ENCODE data around the gene OVOL1.

The OVOL1 gene

DNA sequence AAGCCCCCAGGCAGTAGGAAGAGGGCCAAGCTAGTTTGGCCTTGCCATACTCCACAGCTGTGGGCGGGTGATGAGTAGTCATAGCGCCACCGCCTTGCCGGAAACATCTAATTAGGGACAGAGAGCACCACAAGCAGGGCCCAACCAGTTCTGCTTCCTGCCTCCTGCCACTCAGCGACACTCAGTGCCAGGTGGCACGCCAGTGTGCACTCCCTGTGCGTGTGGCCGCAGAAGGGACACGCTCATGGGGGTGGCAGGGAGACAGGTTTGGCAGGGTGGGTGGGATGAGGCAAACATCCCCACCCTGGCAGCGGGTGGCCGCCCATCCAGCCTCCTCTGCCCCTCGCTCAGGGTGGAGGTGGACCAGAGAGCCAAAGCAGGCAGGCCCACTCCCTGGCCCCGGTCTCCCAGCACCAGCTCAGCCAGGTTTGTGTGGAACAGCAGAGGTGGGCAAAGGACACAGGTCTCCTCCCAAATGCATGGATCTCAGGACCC is 4.9 kb downstream of the OVOL1 start:
- Histone ChIP-seq H3K9me3 (ENCODE audit: control insufficient read depth, insufficient read depth, low read length) (no peaks in the 10 kb centered on the region), H3K4me1 (ENCODE audit: control insufficient read depth, insufficient read depth, low read length) (peaks cover 17% of the 10 kb centered on the region), H3K4me3 (ENCODE audit: low read length) (no peak overlapping the region), H3K27me3 (ENCODE audit: control insufficient read depth, insufficient read depth, low read length) (peaks cover 1% of the 10 kb centered on the region; the same call in 1 of the 2 replicates), H3K27ac (ENCODE audit: low read length) (no peak overlapping the region), H3K36me3 (ENCODE audit: control insufficient read depth, insufficient read depth, low read length) (peaks cover 7% of the 10 kb centered on the region)
- DNase-seq (ENCODE audit: low read depth, low spot score): no peak
- no CpG with 5 or more reads among the region's 13 CpGs for WGBS (ENCODE audit: insufficient coverage, insufficient read length)

DNA sequence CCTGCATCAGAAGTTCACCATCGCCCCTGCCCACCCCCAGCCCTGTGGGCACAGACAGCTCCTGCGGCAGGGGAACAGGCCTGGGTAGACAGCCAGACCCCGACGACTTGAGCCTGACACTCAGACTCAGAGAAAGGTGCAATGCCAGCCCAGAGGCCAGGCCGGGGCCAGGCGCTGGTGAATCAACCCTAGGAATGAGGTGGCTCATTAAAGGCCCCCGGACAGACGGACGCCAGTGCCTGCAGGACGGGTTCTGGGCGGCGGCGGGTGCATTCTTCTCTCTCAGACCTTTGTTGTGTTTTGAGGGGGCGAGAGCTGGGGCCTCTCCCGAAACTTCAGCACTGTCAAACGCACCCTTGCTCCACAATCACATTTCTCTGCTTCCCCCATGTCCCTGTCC is 5.6 kb downstream of the OVOL1 start:
- no peak for DNase-seq (ENCODE audit: low read depth, low spot score)
- H3K36me3 ChIP-seq (ENCODE audit: control insufficient read depth, insufficient read depth, low read length): peaks cover 7% of the 10 kb centered on the region
- no peaks in the 10 kb centered on the region for H3K9me3 ChIP-seq (ENCODE audit: control insufficient read depth, insufficient read depth, low read length)
- no peak overlapping the region for H3K4me3 ChIP-seq (ENCODE audit: low read length)
- H3K27me3 ChIP-seq (ENCODE audit: control insufficient read depth, insufficient read depth, low read length): no peaks in the 10 kb centered on the region
- peaks cover 17% of the 10 kb centered on the region for H3K4me1 ChIP-seq (ENCODE audit: control insufficient read depth, insufficient read depth, low read length)
- no CpG with 5 or more reads among the region's 16 CpGs for WGBS (ENCODE audit: insufficient coverage, insufficient read length)
- H3K27ac ChIP-seq (ENCODE audit: low read length): no peak overlapping the region

DNA sequence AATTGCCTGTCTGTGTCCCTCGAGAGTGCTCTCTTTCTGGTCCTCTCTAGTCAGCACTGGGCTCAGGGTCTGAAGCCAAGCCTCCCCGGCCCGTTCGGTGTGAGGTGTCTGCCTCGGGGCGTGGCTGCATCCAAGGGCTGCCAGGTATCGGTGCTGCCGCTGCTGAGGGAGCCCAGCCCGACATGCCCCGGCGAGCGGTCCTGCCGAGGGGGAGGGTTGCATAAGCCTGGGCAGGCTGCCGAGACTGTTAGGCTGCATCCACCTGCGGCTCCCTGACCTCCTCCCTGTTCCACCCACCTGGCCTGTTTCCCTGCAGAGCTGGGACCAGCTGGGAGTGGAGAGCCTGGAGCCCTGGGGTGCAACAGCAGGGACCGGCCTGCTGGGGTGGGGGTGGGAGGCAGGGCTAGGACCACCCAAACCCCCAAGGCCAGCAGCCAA is 6.3 kb downstream of the OVOL1 start:
- H3K27ac ChIP-seq (ENCODE audit: low read length): no peak overlapping the region
- WGBS (ENCODE audit: insufficient coverage, insufficient read length): no CpG with 5 or more reads among the region's 16 CpGs
- no peak overlapping the region for H3K4me3 ChIP-seq (ENCODE audit: low read length)
- no peak for DNase-seq (ENCODE audit: low read depth, low spot score)
- no peaks in the 10 kb centered on the region for H3K9me3 ChIP-seq (ENCODE audit: control insufficient read depth, insufficient read depth, low read length)
- peaks cover 7% of the 10 kb centered on the region for H3K36me3 ChIP-seq (ENCODE audit: control insufficient read depth, insufficient read depth, low read length)
- no peaks in the 10 kb centered on the region for H3K27me3 ChIP-seq (ENCODE audit: control insufficient read depth, insufficient read depth, low read length)
- peaks cover 17% of the 10 kb centered on the region for H3K4me1 ChIP-seq (ENCODE audit: control insufficient read depth, insufficient read depth, low read length)

DNA sequence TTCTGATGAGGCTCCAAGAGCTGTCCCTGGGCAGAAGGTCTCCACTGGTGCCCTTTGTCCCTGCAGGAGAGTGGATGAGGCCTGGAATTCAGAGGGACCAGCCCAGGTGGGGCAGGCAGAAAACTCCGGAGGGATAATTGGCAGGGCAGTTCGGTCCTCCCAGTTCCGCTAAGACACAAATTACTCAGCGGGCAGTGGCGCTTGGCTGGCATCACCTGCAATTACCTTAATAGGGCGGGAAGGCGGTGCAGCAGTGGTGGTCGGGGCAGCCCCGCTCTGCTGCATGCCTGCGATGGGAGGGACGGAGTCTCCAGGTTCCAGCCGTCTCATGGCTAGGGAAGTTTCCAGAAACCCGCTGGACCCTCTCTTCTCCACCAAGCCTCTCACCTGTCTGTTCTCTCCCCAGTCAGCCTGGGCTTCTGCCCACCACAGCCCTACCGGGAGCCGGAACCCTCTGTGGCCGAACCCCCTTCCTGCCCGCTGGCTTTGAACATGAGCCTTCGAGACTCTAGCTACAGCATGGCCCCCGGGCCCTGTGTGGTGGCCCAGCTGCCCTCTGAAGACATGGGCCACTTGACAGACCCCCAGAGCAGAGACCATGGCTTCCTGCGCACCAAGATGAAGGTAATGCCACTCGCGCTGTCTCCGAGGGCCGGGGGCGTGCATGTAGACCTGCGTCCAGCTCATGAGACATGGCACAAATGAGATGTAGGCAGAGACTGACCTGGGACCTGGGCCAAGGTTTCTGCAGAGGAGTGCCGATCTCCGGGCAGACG is 7.0 kb downstream of the OVOL1 start:
- Histone ChIP-seq H3K4me1 (ENCODE audit: control insufficient read depth, insufficient read depth, low read length) (peaks cover 15% of the 10 kb centered on the region), H3K27me3 (ENCODE audit: control insufficient read depth, insufficient read depth, low read length) (no peaks in the 10 kb centered on the region), H3K9me3 (ENCODE audit: control insufficient read depth, insufficient read depth, low read length) (no peaks in the 10 kb centered on the region), H3K36me3 (ENCODE audit: control insufficient read depth, insufficient read depth, low read length) (peaks cover 7% of the 10 kb centered on the region), H3K4me3 (ENCODE audit: low read length) (no peak overlapping the region), H3K27ac (ENCODE audit: low read length) (no peak overlapping the region)
- no CpG with 5 or more reads among the region's 29 CpGs for WGBS (ENCODE audit: insufficient coverage, insufficient read length)
- DNase-seq (ENCODE audit: low read depth, low spot score): no peak

DNA sequence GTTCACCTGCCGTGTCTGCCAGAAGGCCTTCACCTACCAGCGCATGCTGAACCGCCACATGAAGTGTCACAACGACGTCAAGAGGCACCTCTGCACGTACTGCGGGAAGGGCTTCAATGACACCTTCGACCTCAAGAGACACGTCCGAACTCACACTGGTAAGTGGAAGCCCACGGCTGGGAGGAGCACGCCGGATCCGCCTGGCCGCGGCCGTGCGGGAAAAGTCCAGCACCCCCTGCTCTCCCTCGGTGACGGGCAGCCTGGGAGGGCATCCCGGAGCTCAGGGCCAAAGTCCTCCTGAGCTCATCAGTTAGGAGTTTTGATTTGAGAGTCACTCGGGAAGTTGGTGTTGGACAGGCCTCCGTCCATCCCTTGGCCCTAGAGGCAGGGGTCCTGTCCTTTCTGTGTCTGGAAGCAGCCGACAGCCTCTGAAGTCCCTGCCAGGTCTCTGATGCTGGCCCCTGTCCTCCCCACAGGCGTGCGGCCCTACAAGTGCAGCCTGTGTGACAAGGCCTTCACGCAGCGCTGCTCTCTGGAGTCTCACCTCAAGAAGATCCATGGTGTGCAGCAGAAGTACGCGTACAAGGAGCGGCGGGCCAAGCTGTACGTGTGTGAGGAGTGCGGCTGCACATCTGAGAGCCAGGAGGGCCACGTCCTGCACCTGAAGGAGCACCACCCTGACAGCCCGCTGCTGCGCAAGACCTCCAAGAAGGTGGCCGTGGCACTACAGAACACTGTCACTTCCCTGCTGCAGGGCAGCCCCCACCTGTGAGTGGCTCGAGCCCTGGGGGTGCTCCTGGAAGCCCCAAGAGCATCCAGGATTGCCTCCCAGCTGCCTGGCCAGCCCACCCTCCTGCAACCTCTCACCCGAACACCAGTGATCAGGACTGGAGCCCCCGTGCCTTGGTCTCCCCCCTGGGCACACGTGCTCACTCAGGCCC is 8.0 kb downstream of the OVOL1 start:
- Histone ChIP-seq H3K27ac (ENCODE audit: low read length) (no peak overlapping the region), H3K4me1 (ENCODE audit: control insufficient read depth, insufficient read depth, low read length) (peaks cover 10% of the 10 kb centered on the region), H3K4me3 (ENCODE audit: low read length) (no peak overlapping the region), H3K27me3 (ENCODE audit: control insufficient read depth, insufficient read depth, low read length) (no peaks in the 10 kb centered on the region), H3K9me3 (ENCODE audit: control insufficient read depth, insufficient read depth, low read length) (no peaks in the 10 kb centered on the region), H3K36me3 (ENCODE audit: control insufficient read depth, insufficient read depth, low read length) (peaks cover 7% of the 10 kb centered on the region)
- DNase-seq (ENCODE audit: low read depth, low spot score): no peak
- no CpG with 5 or more reads among the region's 42 CpGs for WGBS (ENCODE audit: insufficient coverage, insufficient read length)

DNA sequence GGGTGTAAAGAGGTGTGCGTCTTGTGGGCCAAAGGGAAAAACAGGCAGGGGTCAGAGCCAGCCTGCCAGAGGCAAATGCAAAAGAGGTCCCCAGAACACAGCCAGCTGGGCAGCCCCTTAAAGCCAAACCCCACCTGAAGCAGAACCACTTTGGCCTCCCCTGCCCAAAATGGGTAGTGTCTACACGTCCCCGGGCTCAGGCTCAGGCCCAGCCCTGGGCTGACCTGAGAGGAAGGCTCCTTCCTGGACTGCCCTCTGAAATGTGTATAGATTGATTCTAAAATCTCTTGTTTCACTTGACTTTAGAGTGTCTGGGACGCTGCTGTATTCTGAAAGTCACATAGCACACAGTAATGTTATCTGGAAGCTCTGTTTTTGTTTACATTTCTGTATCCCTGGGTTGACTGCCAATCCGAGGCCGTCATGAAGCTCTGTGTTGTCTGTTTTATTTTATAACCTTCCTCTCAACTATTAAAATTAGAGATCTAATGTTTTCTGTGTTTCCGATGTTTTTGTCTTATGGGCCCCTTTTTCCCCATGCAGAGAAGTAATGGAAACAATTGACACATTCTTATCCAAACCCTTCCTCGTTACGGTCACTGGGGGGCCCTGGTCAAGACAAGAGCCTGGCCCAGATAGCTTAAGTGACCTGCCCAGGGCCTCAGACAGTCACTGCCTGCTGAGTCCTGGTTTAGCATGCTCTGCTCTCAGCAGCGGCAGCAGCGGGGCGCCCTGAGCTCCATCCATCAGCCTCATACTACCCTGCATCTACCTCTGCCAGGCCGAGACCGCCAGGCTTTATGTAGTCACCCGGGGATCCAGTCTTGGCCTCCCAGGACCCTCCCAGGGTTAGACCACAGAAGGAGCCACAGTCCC is 10.1 kb downstream of the OVOL1 start:
- H3K9me3 ChIP-seq (ENCODE audit: control insufficient read depth, insufficient read depth, low read length): no peaks in the 10 kb centered on the region
- peaks cover 7% of the 10 kb centered on the region for H3K4me1 ChIP-seq (ENCODE audit: control insufficient read depth, insufficient read depth, low read length)
- H3K27me3 ChIP-seq (ENCODE audit: control insufficient read depth, insufficient read depth, low read length): no peaks in the 10 kb centered on the region
- no peak overlapping the region for H3K27ac ChIP-seq (ENCODE audit: low read length)
- no CpG with 5 or more reads among the region's 15 CpGs for WGBS (ENCODE audit: insufficient coverage, insufficient read length)
- no peak for DNase-seq (ENCODE audit: low read depth, low spot score)
- peaks cover 7% of the 10 kb centered on the region; the same call in 1 of the 2 replicates for H3K36me3 ChIP-seq (ENCODE audit: control insufficient read depth, insufficient read depth, low read length)
- H3K4me3 ChIP-seq (ENCODE audit: low read length): no peak overlapping the region

DNA sequence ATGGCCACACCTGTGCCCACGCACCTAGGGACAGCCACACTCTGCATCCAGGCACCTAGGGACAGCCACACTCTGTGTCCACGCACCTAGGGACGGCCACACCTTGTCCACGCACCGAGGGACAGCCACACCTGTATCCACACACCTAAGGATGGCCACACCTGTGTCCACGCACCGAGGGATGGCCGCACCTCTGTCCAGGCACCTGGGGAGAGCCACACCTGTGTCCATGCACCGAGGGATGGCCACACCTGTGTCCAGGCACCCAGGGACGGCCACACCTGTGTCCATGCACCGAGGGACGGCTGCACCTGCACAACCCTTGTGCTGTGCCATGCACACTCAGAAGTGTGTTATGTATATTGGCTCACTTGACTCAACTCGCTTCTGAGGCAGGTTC is 10.8 kb downstream of the OVOL1 start:
- Histone ChIP-seq H3K4me1 (ENCODE audit: control insufficient read depth, insufficient read depth, low read length) (peaks cover 7% of the 10 kb centered on the region), H3K27ac (ENCODE audit: low read length) (no peak overlapping the region), H3K4me3 (ENCODE audit: low read length) (no peak overlapping the region), H3K36me3 (ENCODE audit: control insufficient read depth, insufficient read depth, low read length) (peaks cover 7% of the 10 kb centered on the region; the same call in 1 of the 2 replicates), H3K27me3 (ENCODE audit: control insufficient read depth, insufficient read depth, low read length) (no peaks in the 10 kb centered on the region), H3K9me3 (ENCODE audit: control insufficient read depth, insufficient read depth, low read length) (no peaks in the 10 kb centered on the region)
- WGBS (ENCODE audit: insufficient coverage, insufficient read length): no CpG with 5 or more reads among the region's 13 CpGs
- DNase-seq (ENCODE audit: low read depth, low spot score): no peak

DNA sequence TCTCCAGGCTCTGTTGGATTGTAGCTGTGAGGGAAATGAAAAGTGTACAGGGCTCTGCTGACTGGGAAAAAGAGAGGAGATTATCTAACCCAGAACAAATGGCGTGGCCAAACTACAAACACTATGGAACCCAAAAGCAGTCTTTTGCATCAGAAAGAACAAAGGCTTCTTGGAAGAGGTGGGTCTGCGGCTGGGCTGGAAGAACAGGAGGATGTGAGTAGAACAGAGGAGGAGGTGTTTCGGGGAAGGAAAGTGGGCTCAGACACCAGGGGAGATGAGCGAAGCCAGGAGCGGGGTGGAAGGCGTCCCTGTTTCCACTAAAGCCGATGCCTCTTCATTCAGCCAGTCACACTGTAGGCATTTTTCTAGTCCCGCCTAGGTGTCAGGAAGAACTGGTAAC is 12.0 kb downstream of the OVOL1 start:
- no peaks in the 10 kb centered on the region for H3K27me3 ChIP-seq (ENCODE audit: control insufficient read depth, insufficient read depth, low read length)
- WGBS (ENCODE audit: insufficient coverage, insufficient read length): no CpG with 5 or more reads among the region's 8 CpGs
- H3K27ac ChIP-seq (ENCODE audit: low read length): no peak overlapping the region
- H3K4me1 ChIP-seq (ENCODE audit: control insufficient read depth, insufficient read depth, low read length): peaks cover 8% of the 10 kb centered on the region
- peaks cover 7% of the 10 kb centered on the region; the same call in 1 of the 2 replicates for H3K36me3 ChIP-seq (ENCODE audit: control insufficient read depth, insufficient read depth, low read length)
- H3K9me3 ChIP-seq (ENCODE audit: control insufficient read depth, insufficient read depth, low read length): no peaks in the 10 kb centered on the region
- H3K4me3 ChIP-seq (ENCODE audit: low read length): no peak overlapping the region
- no peak for DNase-seq (ENCODE audit: low read depth, low spot score)

DNA sequence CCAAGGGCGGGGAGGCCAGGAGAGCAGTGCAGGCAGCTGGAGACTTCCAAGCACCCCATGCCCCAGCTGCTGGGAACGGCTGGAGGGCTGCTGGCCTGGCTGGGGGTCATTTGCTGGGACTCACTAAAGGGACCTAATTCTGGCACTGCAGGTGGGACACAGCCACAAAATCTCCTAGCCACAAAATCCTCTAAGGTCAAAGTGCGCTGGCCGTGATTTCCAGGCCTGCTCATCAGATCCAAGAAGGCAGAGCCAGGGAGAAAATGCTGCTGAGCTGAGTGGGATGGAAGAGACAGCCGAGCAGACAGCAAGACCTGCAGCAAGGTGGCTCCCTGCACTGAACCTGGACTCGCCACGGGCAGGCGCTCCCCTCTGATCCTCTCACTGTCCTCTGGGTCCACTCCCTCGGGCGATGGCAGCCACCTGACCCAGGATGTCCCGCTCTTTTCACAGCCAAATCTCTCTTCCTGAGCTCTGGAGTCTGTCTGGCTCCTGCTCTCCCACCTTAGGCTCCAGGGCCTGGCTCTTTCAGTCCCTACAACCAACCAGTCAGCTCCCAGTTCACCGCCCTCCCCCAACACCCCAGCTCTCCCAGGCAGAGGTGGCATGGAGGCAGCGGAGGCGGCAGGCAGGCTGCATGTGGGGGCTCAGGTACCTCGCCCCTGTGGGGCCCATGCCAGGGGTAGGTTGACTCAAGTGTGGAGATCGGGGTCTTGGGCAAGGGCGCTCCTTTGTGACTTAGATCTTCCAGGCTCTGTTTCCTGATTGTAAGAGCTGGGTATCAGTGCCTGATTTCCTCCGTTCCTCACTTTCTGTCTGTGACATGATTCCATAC is 14.5 kb downstream of the OVOL1 start:
- no CpG with 5 or more reads among the region's 18 CpGs for WGBS (ENCODE audit: insufficient coverage, insufficient read length)
- peaks cover 9% of the 10 kb centered on the region for H3K4me1 ChIP-seq (ENCODE audit: control insufficient read depth, insufficient read depth, low read length)
- no peaks in the 10 kb centered on the region for H3K36me3 ChIP-seq (ENCODE audit: control insufficient read depth, insufficient read depth, low read length)
- no peak for DNase-seq (ENCODE audit: low read depth, low spot score)
- no peaks in the 10 kb centered on the region for H3K27me3 ChIP-seq (ENCODE audit: control insufficient read depth, insufficient read depth, low read length)
- no peaks in the 10 kb centered on the region for H3K9me3 ChIP-seq (ENCODE audit: control insufficient read depth, insufficient read depth, low read length)
- no peak overlapping the region for H3K4me3 ChIP-seq (ENCODE audit: low read length)
- H3K27ac ChIP-seq (ENCODE audit: low read length): no peak overlapping the region

Data from iPS DF 6.9 (cell line).